Measurements from ENCODE around the gene GALNT15.
A peak's percentile ranks its signal among the peaks of the same experiment; 100 is the strongest.

The GALNT15 gene

GRCh38 chr3:16189201-16189600 is 14.7 kb downstream of the GALNT15 start:
- no peak for ATAC-seq

DNA sequence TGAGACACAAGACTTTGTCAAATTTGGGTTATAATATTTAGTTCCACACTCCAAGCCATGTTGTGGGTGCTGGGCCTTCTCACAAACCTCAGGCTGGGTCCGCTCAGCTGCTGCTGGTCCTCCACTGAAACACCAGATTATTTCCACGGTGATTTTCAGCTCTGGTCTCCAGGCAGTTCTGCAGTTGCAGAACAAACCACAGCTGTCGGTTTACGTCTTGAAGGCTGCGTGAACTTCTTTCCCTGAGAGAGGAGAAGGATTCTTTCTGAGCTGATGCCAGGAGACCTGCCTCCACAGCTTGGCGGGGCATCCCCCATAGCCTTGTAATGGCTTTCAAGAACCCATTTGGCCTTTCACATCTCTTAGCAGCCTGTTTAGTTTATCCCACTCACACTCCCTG is 16.2 kb downstream of the GALNT15 start:
- no peak for ATAC-seq

DNA sequence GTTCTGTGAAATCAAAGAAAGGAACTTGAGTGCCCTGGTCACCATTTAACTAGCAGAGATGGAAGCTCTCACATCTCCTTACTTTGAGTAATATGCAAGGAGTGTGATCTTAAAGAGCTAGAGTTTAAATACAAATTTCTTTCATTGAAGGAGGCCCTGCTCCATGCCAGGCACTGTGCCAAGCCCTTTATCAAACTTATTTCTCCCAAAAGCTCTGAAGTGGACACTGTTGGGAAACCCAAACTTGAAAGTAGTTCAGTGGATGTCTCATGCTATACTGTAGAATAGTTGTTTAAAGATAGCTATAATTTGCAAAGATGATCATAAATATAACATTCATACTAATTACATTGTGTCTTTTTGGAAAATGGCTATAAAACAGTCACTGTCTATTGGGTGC is 17.1 kb downstream of the GALNT15 start:
- ATAC-seq = no peak

DNA sequence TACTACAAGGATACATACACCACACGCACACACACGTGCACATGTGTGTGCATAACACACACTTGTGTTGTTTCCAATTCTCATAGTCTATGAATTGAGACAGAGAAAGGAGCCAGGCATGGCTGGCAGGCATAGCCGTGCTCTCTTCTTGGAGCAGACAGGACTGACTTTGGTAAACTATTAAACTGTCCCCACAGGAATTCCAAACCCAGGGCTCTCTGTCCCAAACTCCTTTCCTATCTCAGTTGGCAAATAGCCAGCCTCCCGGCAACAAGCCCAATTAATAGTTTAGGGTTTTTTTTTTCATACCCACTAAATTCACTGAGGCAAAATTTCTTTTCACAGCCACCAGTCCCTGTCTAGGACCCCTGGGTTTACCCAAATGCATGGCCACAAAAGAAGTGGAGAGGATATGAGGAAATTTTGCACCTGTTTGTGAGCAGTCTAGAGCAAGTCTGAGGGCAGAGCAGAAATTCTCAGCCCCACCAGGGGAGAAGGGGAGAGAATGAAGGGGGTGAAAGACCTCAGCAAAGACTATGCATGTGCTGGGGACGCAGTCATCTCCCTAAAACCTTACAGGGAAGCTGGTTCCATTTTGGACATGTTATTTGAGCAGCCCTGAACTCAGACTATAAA is 17.8 kb downstream of the GALNT15 start:
- ATAC-seq = no peak

GRCh38 chr3:16198427-16198826 is 23.9 kb downstream of the GALNT15 start:
- no peak for ATAC-seq

DNA sequence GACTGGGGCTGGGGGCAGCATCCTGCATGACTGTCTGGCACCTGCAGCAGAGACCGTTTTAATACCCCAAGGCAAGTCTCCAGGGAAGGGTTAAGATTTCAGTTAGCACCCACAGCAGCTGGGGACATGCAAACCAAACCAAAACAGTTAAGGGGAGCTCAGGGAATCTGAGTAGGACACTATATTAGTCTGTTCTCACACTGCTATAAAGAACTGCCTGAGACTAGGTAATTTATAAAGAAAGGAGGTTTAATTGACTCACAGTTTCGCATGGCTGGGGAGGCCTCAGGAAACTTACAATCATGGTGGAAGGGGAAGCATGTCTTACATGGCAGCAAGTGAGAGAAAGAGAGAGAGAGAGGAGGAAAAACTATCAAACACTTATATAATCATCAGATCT is 25.3 kb downstream of the GALNT15 start:
- ATAC-seq = no peak

- no peak for ATAC-seq
Measured at GRCh38 chr3:16200411-16200810, 25.9 kb downstream of the GALNT15 start.

GRCh38 chr3:16203031-16203430 is 28.6 kb downstream of the GALNT15 start:
- ATAC-seq = peak; percentile 37 to 61

DNA sequence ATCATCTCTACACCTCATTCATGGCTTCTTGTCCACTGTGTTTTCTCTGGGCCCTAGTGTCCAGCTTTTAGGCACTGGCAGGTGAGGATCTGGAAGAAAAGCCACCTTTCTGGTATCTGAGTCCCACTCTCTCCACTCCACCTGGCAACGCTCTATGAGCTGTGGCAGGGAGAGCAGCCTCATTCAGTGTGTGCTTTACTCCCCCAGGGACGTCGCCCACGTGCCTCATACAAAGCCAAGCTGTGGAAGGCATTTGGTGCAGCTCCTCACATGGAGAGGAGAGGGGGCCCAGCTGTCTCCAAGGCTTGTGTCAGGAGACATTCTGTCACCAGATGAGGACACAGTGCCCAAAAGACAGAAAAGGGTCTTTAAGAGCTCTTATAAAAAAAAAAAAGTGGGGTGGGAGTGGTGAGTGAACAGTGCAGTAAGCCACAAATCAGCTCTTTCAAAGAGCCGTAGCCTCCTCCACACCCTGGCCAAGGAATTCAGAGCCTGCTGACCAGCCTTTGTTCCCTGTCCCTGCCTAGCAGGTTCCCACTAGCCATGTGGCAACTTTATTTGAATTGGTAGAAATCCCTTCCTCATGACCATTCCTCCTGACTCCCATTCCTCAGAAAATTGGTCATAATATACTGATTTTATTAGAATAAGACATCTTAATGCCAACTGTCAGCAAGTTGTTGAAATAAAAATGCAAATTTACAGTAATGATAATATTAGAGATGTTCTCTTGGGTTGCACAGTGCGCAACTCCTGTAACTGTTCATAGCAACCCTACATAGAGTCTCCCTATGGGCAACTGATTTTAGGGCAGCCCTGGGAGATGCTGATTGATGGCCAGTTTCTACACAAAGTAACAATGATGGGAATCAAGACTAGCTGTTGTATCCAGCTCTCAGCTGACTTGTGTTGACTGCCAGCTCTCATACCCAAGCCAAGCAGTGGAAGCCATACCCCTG is 29.5 kb downstream of the GALNT15 start:
- ATAC-seq = no peak

DNA sequence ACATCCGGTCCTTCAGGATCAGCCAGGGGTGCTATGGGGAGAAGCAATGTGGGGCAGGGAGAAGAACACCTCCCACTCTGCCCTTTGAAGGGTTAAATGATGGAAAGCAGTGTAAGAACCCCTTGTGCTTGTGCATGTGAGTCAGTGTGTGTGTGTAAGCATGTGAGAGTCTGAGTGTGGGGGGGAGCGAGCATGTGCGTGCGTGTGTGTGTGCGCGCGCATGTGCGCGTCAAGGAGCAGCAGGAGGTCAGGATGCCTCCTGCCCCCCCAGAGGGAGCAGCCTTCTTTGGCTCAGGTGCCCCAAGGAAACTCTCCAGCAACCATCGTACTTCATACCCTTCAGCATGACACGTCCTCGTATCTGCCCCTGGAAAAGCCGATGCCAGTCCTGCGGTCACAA is 30.3 kb downstream of the GALNT15 start:
- ATAC-seq = no peak

GRCh38 chr3:16205156-16205870 is 30.8 kb downstream of the GALNT15 start:
- ATAC-seq = peak; percentile 27 to 67

DNA sequence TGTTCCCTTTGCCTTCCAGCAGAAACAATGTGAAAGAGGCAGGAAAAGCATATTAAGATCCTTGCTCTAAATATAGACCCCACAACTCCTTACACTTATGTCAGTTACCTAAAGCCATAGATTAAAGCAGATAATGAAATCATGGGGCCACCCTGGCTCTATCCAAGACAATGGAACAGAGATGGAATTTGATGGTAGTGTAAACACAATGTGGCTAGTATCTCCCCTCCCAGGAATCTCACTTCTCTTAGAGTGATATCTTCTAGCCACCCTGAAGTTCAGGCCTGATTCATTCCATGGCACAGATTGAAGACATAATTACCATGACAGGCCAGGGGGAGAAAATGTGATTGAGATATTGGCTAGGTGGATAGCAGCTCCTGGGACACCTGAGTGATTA is 32.6 kb downstream of the GALNT15 start:
- ATAC-seq = no peak

GRCh38 chr3:16211176-16211904 is 36.9 kb downstream of the GALNT15 start:
- no peak for ATAC-seq

GRCh38 chr3:16214366-16214765 is 39.9 kb downstream of the GALNT15 start:
- no peak for ATAC-seq

DNA sequence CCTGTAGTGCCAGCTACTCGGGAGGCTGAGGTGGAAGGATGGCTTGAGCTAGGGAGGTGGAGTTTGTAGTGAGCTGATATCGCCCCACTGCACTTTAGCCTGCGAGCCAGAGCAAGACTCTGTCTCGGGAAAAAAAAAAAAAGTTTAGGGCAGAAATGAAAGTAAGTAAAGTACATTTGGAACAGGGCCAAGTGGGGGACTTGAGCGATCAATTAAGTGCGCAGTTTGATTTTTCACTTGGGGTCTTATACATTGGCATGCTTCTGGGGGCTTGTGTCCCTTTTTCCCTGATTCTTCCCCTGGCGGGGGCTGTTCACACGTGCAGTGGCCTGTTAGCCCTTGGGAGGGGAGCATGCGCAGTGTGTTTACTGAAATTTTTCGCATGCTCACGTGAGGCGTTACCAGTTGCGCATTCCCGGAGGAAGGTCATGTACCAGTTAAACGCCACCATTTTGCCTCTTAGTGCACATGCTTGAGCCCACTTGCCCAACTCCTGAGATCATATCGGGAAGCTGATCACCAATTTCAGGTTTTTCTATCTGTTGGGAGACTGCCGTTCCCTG is 42.0 kb downstream of the GALNT15 start:
- ATAC-seq = no peak

DNA sequence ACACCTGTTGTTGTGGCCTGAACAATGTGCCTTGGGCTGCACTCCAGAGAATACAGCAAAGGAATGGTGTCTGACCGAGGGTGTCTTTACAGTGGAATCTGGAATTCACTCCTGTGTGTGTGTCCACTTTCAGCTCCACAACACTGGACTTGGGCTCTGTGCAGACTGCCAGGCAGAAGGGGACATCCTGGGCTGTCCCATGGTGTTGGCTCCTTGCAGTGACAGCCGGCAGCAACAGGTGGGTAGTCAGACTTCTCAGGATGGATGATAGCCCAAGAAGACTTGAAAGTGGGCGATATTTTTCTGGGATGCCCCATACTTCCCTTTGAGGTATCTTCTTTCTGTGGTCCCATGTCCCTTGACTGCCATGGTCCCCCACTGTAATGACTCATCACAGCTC is 45.3 kb downstream of the GALNT15 start:
- no peak for ATAC-seq

GRCh38 chr3:16221990-16222389 is 47.5 kb downstream of the GALNT15 start:
- no peak for ATAC-seq

DNA sequence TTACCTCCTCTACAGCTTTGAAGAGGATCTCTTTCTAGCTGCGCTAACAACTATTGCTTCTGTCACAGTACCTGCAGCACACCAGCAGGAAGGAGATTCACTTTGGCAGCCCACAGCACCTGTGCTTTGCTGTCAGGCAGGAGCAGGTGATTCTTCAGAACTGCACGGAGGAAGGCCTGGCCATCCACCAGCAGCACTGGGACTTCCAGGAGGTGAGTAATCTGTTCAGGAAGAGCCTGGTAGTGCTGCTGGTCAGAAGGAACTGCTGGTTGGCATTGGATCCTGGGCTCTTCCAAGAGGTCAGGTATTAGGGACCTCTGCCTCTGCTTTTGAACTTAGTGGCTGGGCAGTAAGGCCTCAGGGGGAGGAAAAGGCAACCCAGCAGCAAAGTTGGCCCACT is 48.1 kb downstream of the GALNT15 start:
- ATAC-seq = no peak

DNA sequence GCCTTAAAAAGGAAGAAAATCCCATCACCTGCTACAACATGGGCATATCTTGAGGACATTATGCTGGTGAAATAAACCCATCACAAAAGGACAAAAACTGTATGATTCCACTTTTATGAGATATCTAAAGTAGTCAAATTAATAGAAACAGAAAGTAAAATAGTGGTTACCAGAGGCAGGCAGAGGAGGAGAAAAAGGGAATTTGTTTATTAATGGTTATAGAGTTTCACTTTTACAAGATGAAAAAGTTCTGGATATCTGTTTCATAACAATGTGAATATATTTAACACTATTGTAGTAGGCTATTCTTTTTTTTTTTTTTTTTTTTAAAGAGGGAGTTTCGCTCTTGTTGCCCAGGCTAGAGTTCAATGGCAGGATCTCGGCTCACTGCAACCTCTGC is 49.8 kb downstream of the GALNT15 start:
- ATAC-seq = no peak

GRCh38 chr3:16227566-16227965 is 53.1 kb downstream of the GALNT15 start:
- ATAC-seq = no peak

- ATAC-seq = no peak
Measured at GRCh38 chr3:16229681-16230080, 55.2 kb downstream of the GALNT15 start.

- ATAC-seq = no peak
Measured at GRCh38 chr3:16231983-16232382, 57.5 kb downstream of the GALNT15 start.

GRCh38 chr3:16233806-16234205 is 59.3 kb downstream of the GALNT15 start:
- ATAC-seq = no peak
